22Rv1 (cell line): ENCODE results near the gene ZSWIM5.

ENCODE experiments used
- ZFX ChIP-seq: fragments of 450-650 bp; IDR thresholded peaks from 2 replicates; pipeline ENCODE4 v1.6.1; 2017; ENCODE audit warnings: antibody characterized with exemption, borderline replicate concordance
- TF ChIP-seq, protein P1 (sequence below): fragments of 450-650 bp; IDR thresholded peaks from 2 replicates; pipeline ENCODE4 v1.5.1; 2017; ENCODE audit warnings: mild to moderate bottlenecking

DNA sequence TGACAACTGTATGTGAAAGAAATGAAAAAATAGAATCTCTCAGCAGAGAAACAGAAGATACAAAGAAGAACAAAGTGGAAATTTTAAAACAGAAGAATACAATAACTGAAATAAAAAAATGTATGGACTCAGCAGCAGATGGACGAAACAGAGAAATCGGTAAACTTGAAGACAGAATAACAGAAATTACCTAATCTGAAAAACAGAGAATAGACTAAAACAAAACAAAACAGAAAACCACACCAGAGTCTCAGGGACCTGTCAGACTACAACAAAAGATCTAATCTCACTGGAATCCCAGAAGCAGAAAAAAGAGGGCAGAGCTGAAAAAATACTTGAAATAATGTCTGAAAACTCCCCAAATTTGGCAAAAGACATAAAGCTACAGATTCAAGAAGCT is 83.0 kb downstream of the ZSWIM5 start:
- TF ChIP-seq, protein P1, sequence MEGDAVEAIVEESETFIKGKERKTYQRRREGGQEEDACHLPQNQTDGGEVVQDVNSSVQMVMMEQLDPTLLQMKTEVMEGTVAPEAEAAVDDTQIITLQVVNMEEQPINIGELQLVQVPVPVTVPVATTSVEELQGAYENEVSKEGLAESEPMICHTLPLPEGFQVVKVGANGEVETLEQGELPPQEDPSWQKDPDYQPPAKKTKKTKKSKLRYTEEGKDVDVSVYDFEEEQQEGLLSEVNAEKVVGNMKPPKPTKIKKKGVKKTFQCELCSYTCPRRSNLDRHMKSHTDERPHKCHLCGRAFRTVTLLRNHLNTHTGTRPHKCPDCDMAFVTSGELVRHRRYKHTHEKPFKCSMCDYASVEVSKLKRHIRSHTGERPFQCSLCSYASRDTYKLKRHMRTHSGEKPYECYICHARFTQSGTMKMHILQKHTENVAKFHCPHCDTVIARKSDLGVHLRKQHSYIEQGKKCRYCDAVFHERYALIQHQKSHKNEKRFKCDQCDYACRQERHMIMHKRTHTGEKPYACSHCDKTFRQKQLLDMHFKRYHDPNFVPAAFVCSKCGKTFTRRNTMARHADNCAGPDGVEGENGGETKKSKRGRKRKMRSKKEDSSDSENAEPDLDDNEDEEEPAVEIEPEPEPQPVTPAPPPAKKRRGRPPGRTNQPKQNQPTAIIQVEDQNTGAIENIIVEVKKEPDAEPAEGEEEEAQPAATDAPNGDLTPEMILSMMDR = no peak
- no peak for TF ChIP-seq ZFX
